Heart right ventricle (tissue), 16 donors: Measurements from ENCODE around the gene CPLX3. TPM values are rescaled to one million over a fixed set of nuclear protein-coding genes. Genes with fewer than 3 reads are reported as not detected.
A peak's percentile ranks its signal among the peaks of the same experiment; 100 is the strongest.

Experiments
- ATAC-seq, 8 donors: fragments of 200-7000 bp; cut with Tn5 transposase; one replicate each; pipeline ENCODE4 v1.9.1; 2020; ENCODE audit warnings: mild to moderate bottlenecking in 8 of 8, moderate library complexity in 8 of 8, moderate number of reproducible peaks in 1 of 8
- DNase-seq, 2 donors: peaks; one replicate each; pipeline ENCODE4 v3.0.0-alpha.2; 2020
- H3K27ac ChIP-seq, 10 donors: fragments of 200-600 bp; sonication (generic) in 2 of 10; one replicate each; pipeline versions ENCODE4 v1.5.0 to v1.8.0; 2020 to 2022; ENCODE audit warnings: mild to moderate bottlenecking in 3 of 10
- H3K27me3 ChIP-seq, 7 donors: fragments of 200-600 bp; one replicate each; pipeline ENCODE4 v1.8.0; 2021 to 2022; ENCODE audit warnings: mild to moderate bottlenecking in 2 of 7
- H3K36me3 ChIP-seq, 9 donors: fragments of 200-600 bp; sonication (generic) in 1 of 9; one replicate each; pipeline versions ENCODE4 v1.5.0 to v1.8.0; 2020 to 2022; ENCODE audit warnings: mild to moderate bottlenecking in 2 of 9
- H3K4me1 ChIP-seq, 9 donors: fragments of 200-600 bp; sonication (generic) in 1 of 9; one replicate each; pipeline versions ENCODE4 v1.5.0 to v1.8.0; 2020 to 2022; ENCODE audit warnings: mild to moderate bottlenecking in 4 of 9
- H3K4me3 ChIP-seq, 10 donors: fragments of 200-600 bp; sonication (generic) in 2 of 10; one replicate each; pipeline versions ENCODE4 v1.5.0 to v1.8.0; 2020 to 2022; ENCODE audit warnings: mild to moderate bottlenecking in 7 of 10, moderate library complexity in 2 of 10
- H3K9me3 ChIP-seq, 11 donors: fragments of 200-600 bp in 10 of 11; sonication (generic) in 2 of 11; one replicate each; pipeline versions ENCODE4 v1.5.0 to v1.8.0; 2013 to 2022; ENCODE audit warnings: mild to moderate bottlenecking in 2 of 11, control low read depth in 1 of 11, moderate library complexity in 1 of 11
- WGBS, 2 donors: extraction: QIAGEN DNeasy Blood & Tissue Kit; methylation state at CpG; one replicate each; pipeline ENCODE4 v1.1.7; 2013; ENCODE audit warnings: inconsistent platforms in 1 of 2; 5-methylcytosine and 5-hydroxymethylcytosine counted together
- intact Hi-C, 10 donors: fragments of 100-400 bp; cut with DNase I; formaldehyde crosslinking; loops; one replicate each; pipeline versions ENCODE4 v1.11.1 to v1.14.2; 2022
- polyA plus RNA-seq, 2 donors: library from polyadenylated mRNA; stranded (reverse); fragments of 200-250 nt; gene quantifications; one replicate each; pipeline ENCODE4 v1.2.3, GENCODE V29; 2013
- total RNA-seq, 10 donors: library from RNA; stranded (reverse); fragmentation: NEBNext Ultra II Directional in 3 of 10; extraction: Animal tissue kit (Norgen Biotek cat#: 25700) in 3 of 10; gene quantifications; one replicate each; pipeline versions ENCODE4 v1.2.1 to v1.2.4, GENCODE V29; 2021 to 2023
- TF ChIP-seq, protein P1 (sequence below), 9 donors: fragments of 200-600 bp; sonication (generic) in 2 of 9; IDR thresholded peaks; one replicate each; pipeline versions ENCODE4 v1.5.0 to v1.8.0; 2021 to 2022; ENCODE audit warnings: antibody characterized with exemption in 9 of 9, mild to moderate bottlenecking in 5 of 9, moderate library complexity in 1 of 9
- donor health status: Arrhythmogenic right ventricular cardiomyopathy.
- donor health status: ischemic (EF 13 %, LVEDD 7.1; RV severe dilation, severe dysfunction).
- donor health status: healthy with polysubstance abuse.
- donor health status: DM: no; HTN: yes; CAD: no.
- donor health status: DM: no; HTN: no; CAD: no.
- donor health status: ischemic (EF 25% LVEDD 6.9; RV normal size, moderate dysfunction).
- donor health status: ischemic (EF 25% LVEDD 5.7; RV mildly dilated, moderate dysfunction).
- donor health status: healthy.
- donor health status: DM: yes; HTN: yes; CAD: no.
- donor health status: Ischemic cardiomyopathy.
- donor health status: ischemic (EF 35%, LVEDD 5.7; RV mildly dilated, moderate dysfunction).
- donor health status: nonischemic (EF 11% LVEDD 7.7; RV severe dilation, severe dysfunction).
- donor health status: DM: yes; HTN: yes; CAD: no.
- donor health status: PGD.
- donor health status: ischemic (EF 29% LVEDD 5.4; RV normal size, mild dysfunction).
- donor health status: nonischemic (EF 23%, LVEDD 6.1; RV moderate dilation, normal function).

The CPLX3 gene
- total and polyA plus RNA-seq, 12 donors: 0.04 to 14.6 (median 1.3) TPM; not detected in 1

DNA sequence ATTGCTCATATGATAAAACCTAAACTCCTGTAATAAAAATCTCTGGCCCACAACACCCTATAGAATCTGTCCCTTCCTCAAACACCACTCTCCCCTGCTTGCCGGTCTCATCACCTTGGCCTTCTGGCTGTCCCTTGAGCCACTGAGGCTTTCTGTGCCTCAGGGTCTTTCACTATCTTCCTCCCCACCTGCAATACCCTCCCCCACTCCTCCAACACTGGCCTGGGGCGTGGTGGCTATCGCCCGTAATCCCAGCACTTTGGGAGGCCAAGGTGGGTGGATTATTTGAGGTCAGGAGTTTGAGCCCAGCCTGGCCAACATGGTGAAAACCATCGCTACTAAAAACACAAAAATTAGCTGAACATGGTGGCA lies 47.8 kb upstream of the CPLX3 start:
- Histone ChIP-seq H3K27me3 (no peaks in the 10 kb centered on the region), H3K4me1 (peaks cover 23 to 90% (median 43%) of the 10 kb centered on the region in 9 donors), H3K4me3 (no peak overlapping the region), H3K27ac (peak overlapping the region in 1 of 10 donors; percentile 96), H3K9me3 (no peaks in the 10 kb centered on the region), H3K36me3 (no peaks in the 10 kb centered on the region)
- DNase-seq (no peak), ATAC-seq (no peak)
- 97 to 99% methylated on average over 5 of the region's 5 CpGs for WGBS, 2 donors
- intact Hi-C loops: loop anchor here in 4 of 10 donors (5.0 to 10.0 kb wide), 4 partner anchors 56 to 404 kb away; partner anchors contain the start of gene FAM219B (in 1 of the 4)
- TF ChIP-seq, protein P1, sequence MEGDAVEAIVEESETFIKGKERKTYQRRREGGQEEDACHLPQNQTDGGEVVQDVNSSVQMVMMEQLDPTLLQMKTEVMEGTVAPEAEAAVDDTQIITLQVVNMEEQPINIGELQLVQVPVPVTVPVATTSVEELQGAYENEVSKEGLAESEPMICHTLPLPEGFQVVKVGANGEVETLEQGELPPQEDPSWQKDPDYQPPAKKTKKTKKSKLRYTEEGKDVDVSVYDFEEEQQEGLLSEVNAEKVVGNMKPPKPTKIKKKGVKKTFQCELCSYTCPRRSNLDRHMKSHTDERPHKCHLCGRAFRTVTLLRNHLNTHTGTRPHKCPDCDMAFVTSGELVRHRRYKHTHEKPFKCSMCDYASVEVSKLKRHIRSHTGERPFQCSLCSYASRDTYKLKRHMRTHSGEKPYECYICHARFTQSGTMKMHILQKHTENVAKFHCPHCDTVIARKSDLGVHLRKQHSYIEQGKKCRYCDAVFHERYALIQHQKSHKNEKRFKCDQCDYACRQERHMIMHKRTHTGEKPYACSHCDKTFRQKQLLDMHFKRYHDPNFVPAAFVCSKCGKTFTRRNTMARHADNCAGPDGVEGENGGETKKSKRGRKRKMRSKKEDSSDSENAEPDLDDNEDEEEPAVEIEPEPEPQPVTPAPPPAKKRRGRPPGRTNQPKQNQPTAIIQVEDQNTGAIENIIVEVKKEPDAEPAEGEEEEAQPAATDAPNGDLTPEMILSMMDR (IDR thresholded peaks at IDR 0.05): no peak

DNA sequence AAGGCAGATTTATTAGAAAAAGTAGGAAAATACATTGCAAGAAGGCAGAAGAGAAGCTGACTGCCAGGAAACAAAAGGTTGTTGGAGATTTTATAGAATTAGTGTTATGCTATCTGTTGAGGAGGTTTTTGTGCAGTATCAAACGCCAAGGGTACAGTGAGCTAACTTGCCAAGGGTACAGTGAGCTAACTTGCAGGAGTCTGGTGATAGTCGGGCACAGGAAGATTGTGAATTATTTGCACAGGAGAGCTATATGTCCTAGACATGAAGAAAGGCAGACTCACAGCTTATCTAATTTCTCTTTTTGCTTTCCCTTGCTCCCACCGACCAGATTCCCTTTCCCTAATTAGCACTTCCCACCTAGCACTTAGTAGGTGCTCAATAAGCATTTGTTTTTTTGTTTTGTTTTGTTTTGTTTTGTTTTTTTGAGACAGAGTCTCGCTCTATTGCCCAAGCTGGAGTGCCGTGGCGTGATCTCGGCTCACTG lies 47.2 kb upstream of the CPLX3 start:
- DNase-seq (no peak), ATAC-seq (no peak)
- Histone ChIP-seq H3K4me3 (no peak overlapping the region), H3K27ac (peak overlapping the region in 1 of 10 donors; percentile 96), H3K27me3 (no peaks in the 10 kb centered on the region), H3K36me3 (no peaks in the 10 kb centered on the region), H3K4me1 (peaks cover 29 to 90% (median 49%) of the 10 kb centered on the region in 9 donors), H3K9me3 (no peaks in the 10 kb centered on the region)
- intact Hi-C loops: loop anchor here in 4 of 10 donors (5.0 to 10.0 kb wide), 4 partner anchors 56 to 404 kb away; partner anchors contain the start of gene FAM219B (in 1 of the 4)
- WGBS, 2 donors: 87 to 88% methylated on average over 7 of the region's 7 CpGs
- TF ChIP-seq, protein P1 (IDR thresholded peaks at IDR 0.05): no peak

DNA sequence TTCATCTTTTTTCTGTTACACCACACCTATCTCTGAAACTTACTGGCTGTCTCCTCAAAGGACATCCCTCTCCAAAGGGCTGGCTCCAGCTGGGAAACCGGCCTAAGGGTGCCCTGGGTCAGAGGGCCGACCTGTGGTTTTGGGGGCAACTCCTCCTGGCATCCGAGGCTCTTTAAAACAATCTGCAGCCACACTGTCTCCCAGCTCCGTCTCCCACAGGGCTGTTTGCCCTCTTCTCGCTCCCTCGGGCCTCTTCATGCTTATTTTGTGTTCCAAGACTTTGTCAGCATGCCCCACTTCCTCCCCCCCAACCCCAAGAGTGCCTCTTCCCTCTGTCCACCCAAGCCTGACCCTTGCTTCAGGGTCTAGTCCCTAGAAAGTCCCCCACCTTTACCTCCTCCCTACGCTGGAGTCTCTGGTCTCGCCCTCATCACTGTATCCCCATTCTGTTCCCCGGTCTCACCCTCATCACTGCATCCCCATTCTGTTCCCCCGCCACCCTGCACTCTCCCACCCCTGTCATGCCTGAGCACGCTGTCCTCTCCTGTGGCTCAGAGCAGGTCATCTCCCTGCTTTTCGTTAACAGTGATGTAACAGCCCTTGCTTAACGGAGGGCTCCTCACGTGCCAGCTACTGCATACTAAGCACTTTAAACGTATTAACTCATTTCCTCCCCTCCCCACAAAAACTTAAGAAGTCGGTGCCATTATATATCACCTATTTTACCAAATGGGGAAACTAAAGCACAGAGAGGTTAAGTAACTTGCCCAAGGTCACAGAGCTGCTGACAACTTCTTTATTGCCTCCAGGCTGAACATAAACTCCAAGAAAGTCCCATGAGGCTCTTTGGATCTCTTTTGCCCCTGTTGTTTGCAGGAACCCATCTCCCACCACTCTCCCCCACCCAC lies 45.6 kb upstream of the CPLX3 start:
- H3K4me3 ChIP-seq: peak overlapping the region in 7 of 10 donors; percentile 74 to 94 (median 88)
- ATAC-seq (no peak), DNase-seq (no peak)
- 64 to 65% methylated on average over 16 of the region's 16 CpGs for WGBS, 2 donors
- H3K27me3 ChIP-seq: no peaks in the 10 kb centered on the region
- H3K9me3 ChIP-seq: no peaks in the 10 kb centered on the region
- peaks cover 37 to 90% (median 65%) of the 10 kb centered on the region in 9 donors for H3K4me1 ChIP-seq
- intact Hi-C loops: loop anchor here in 5 of 10 donors (2.0 to 10.0 kb wide), 6 partner anchors 20 to 424 kb away; partner anchors contain the start of genes ULK3 (in 4 of the 5), C15orf39 (in 1 of the 5) and COX5A (in 1 of the 5)
- H3K27ac ChIP-seq: peak overlapping the region in 5 of 10 donors; percentile 33 to 98 (median 93)
- TF ChIP-seq, protein P1 (IDR thresholded peaks at IDR 0.05): no peak
- H3K36me3 ChIP-seq: peaks cover 0 to 5% (median 0%) of the 10 kb centered on the region in 9 donors
